ENCODE data around the gene CUBN. TPM values are rescaled to one million over a fixed set of nuclear protein-coding genes. Genes with fewer than 3 reads are reported as not detected.

The CUBN gene
- total and polyA plus RNA-seq, 10 of the 15 experiments (the other 5 are each of a cell fraction or from before 2014, with no cell fraction given), result under 0.01 to 0.14 (median 0.02) TPM; not detected in 6

DNA sequence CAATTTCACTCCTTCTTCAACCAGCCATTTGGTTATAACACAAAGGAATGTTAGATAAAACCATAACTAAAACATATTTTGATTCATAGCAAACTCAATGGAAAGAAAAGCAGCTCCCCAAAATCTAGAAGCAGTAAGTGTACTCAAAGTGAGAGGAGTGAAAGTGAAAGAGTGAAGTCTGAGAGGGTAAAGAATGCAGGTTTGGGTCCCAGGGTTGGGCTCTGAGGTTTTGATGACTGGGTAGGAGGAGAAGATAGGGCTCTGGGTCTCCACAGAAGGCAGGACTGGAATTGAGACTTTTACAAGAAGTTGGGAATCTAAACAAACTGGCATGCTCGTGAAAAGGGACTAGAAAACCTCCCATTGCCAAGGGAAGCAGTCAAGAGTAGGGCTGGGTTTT, 227.0 kb downstream of the CUBN start:
- Histone ChIP-seq H2AFZ (ENCODE audit: control insufficient read depth, low read depth, low read length) (no peak overlapping the region), H3K9me3 (replicated peaks; ENCODE audit: control insufficient read depth, insufficient read depth, low read length) (no peaks in the 10 kb centered on the region), H4K20me1 (ENCODE audit: control insufficient read depth, insufficient read depth) (no peaks in the 10 kb centered on the region), H3K4me3 (no peak overlapping the region), H3K36me3 (ENCODE audit: control insufficient read depth in 2 of 2, insufficient read depth in 2 of 2, low read length in 1 of 2) (no peaks in the 10 kb centered on the region), H3K27me3 (replicated peaks in 1 of 2; ENCODE audit: control insufficient read depth in 2 of 2, insufficient read depth in 2 of 2, low read length in 1 of 2) (no peaks in the 10 kb centered on the region), H3K9ac (ENCODE audit: control insufficient read depth, insufficient read depth, low read length) (no peak overlapping the region), H3K4me2 (ENCODE audit: control insufficient read depth, insufficient read depth) (no peak overlapping the region), H3K4me1 (ENCODE audit: control insufficient read depth, insufficient read depth, low read length) (no peaks in the 10 kb centered on the region), H3K79me2 (ENCODE audit: control insufficient read depth, insufficient read depth, low read length) (no peaks in the 10 kb centered on the region), H3K27ac (ENCODE audit: control insufficient read depth, insufficient read depth) (no peak overlapping the region)
- ChIA-PET POLR2A (no interaction called here), CTCF (no interaction called here), SMC1A (ENCODE audit: uncharacterized antibody, unreplicated experiment) (no interaction called here), RAD21 (ENCODE audit: unreplicated experiment) (no interaction called here)
- FAIRE-seq (no peak), ATAC-seq (no peak), DNase-seq (ENCODE audit: low read depth, low spot score) (no peak)
- 15% methylated on average over 1 of the region's 1 CpG for WGBS (ENCODE audit: insufficient coverage, insufficient replicate concordance, low lambda C conversion rate, missing lambda C conversion rate)
- intact Hi-C loops (cut with micrococcal nuclease; ENCODE audit: unreplicated experiment), result no loop called here
- in situ Hi-C loops (cut with MboI), result no loop called here
- no peak for TF ChIP-seq BMI1 (IDR thresholded peaks at IDR 0.05; ENCODE audit: borderline replicate concordance)
- TF ChIP-seq, protein P1, sequence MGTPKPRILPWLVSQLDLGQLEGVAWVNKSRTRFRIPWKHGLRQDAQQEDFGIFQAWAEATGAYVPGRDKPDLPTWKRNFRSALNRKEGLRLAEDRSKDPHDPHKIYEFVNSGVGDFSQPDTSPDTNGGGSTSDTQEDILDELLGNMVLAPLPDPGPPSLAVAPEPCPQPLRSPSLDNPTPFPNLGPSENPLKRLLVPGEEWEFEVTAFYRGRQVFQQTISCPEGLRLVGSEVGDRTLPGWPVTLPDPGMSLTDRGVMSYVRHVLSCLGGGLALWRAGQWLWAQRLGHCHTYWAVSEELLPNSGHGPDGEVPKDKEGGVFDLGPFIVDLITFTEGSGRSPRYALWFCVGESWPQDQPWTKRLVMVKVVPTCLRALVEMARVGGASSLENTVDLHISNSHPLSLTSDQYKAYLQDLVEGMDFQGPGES (IDR thresholded peaks at IDR 0.05), result no peak
- TF ChIP-seq, protein P2, sequence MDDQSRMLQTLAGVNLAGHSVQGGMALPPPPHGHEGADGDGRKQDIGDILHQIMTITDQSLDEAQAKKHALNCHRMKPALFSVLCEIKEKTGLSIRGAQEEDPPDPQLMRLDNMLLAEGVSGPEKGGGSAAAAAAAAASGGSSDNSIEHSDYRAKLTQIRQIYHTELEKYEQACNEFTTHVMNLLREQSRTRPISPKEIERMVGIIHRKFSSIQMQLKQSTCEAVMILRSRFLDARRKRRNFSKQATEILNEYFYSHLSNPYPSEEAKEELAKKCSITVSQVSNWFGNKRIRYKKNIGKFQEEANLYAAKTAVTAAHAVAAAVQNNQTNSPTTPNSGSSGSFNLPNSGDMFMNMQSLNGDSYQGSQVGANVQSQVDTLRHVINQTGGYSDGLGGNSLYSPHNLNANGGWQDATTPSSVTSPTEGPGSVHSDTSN (IDR thresholded peaks at IDR 0.05; ENCODE audit: insufficient replicate concordance, low read depth, low read length), result no peak
- TF ChIP-seq BCL11A (IDR thresholded peaks at IDR 0.05; ENCODE audit: low read depth, low read length), result no peak
- TF ChIP-seq HCFC1 (IDR thresholded peaks at IDR 0.05; ENCODE audit: low read length), result no peak
- no peak for TF ChIP-seq CBX3 (IDR thresholded peaks at IDR 0.05; ENCODE audit: borderline replicate concordance, low read depth)
- no peak for TF ChIP-seq NR2F1 (conservative IDR thresholded peaks at IDR 0.05)
- TF ChIP-seq, protein P3, sequence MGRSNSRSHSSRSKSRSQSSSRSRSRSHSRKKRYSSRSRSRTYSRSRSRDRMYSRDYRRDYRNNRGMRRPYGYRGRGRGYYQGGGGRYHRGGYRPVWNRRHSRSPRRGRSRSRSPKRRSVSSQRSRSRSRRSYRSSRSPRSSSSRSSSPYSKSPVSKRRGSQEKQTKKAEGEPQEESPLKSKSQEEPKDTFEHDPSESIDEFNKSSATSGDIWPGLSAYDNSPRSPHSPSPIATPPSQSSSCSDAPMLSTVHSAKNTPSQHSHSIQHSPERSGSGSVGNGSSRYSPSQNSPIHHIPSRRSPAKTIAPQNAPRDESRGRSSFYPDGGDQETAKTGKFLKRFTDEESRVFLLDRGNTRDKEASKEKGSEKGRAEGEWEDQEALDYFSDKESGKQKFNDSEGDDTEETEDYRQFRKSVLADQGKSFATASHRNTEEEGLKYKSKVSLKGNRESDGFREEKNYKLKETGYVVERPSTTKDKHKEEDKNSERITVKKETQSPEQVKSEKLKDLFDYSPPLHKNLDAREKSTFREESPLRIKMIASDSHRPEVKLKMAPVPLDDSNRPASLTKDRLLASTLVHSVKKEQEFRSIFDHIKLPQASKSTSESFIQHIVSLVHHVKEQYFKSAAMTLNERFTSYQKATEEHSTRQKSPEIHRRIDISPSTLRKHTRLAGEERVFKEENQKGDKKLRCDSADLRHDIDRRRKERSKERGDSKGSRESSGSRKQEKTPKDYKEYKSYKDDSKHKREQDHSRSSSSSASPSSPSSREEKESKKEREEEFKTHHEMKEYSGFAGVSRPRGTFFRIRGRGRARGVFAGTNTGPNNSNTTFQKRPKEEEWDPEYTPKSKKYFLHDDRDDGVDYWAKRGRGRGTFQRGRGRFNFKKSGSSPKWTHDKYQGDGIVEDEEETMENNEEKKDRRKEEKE (IDR thresholded peaks at IDR 0.05), result no peak
- TF ChIP-seq CBFB (IDR thresholded peaks at IDR 0.05; ENCODE audit: low read depth), result no peak
- TF ChIP-seq, protein P4, sequence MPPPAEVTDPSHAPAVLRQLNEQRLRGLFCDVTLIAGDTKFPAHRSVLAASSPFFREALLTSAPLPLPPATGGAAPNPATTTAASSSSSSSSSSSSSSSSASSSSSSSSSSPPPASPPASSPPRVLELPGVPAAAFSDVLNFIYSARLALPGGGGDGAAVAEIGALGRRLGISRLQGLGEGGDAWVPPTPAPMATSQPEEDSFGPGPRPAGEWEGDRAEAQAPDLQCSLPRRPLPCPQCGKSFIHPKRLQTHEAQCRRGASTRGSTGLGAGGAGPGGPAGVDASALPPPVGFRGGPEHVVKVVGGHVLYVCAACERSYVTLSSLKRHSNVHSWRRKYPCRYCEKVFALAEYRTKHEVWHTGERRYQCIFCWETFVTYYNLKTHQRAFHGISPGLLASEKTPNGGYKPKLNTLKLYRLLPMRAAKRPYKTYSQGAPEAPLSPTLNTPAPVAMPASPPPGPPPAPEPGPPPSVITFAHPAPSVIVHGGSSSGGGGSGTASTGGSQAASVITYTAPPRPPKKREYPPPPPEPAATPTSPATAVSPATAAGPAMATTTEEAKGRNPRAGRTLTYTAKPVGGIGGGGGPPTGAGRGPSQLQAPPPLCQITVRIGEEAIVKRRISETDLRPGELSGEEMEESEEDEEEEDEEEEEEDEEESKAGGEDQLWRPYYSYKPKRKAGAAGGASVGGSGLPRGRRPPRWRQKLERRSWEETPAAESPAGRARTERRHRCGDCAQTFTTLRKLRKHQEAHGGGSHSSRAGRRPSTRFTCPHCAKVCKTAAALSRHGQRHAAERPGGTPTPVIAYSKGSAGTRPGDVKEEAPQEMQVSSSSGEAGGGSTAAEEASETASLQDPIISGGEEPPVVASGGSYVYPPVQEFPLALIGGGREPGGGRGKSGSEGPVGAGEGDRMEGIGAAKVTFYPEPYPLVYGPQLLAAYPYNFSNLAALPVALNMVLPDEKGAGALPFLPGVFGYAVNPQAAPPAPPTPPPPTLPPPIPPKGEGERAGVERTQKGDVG (CRISPR knock-in tag; IDR thresholded peaks at IDR 0.05), result no peak
- TF ChIP-seq ZSCAN29 (IDR thresholded peaks at IDR 0.05), result no peak
- TF ChIP-seq, protein P5, sequence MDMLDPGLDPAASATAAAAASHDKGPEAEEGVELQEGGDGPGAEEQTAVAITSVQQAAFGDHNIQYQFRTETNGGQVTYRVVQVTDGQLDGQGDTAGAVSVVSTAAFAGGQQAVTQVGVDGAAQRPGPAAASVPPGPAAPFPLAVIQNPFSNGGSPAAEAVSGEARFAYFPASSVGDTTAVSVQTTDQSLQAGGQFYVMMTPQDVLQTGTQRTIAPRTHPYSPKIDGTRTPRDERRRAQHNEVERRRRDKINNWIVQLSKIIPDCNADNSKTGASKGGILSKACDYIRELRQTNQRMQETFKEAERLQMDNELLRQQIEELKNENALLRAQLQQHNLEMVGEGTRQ (IDR thresholded peaks at IDR 0.05; ENCODE audit: borderline replicate concordance, low read depth, low read length), result no peak
- TF ChIP-seq SUZ12 (IDR thresholded peaks at IDR 0.05; ENCODE audit: unreplicated experiment), result no peak
- BruUV-seq (replicated peaks), result no TSS peak

Measured in GM12878 (cell line).